Inflammatory macrophage treated with lipopolysaccharide for 4 hours (primary cell): ENCODE measurements around the gene CMTM4.
"Not testable (repeated sequence)": the region's sequence is repeated elsewhere in the genome, so short reads cannot be mapped to it uniquely, and the experiment has no call there.

ENCODE experiments used
- DNase-seq: peaks from one replicate; pipeline ENCODE4 v3.0.0-alpha.2; 2020

CMTM4 gene

DNA sequence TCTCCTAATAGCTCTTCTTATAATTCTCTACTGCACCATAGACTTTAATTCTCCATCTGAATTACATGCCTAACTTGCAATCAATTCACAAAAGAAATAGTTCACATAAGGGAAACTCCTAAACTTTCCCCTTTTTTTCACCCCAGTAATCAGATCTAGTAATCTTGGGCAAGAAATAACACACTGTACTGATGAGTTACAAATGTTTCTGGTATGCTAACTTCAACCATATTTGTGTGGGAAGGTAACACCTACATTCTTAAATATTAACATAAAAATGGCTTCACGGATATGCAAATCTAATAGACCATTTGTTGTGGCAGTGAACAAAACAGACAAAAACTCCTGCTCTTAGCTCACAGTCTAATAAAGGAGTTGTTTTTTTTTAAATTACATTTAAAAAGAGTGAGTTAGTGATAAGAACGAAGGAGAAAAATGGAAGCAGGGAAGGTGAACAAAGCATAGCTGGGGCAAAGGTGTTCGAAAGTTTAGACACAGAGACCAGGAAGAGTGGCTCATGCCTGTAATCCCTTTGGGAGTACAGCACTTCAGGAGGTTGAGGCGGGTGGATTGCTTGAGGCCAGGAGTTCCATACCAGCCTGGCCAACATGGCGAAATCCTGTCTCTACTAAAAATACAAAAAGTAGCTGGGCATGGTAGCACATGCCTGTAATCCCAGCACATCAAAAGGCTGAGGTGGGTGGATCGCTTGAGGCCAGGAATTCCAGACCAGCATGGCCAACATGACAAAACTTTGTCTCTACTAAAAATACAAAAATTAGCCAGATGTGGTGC lies 57.3 kb downstream of the CMTM4 start:
- peak; percentile 30 for DNase-seq

GRCh38 chr16:66637806-66638205 lies 58.7 kb downstream of the CMTM4 start:
- no peak for DNase-seq

DNA sequence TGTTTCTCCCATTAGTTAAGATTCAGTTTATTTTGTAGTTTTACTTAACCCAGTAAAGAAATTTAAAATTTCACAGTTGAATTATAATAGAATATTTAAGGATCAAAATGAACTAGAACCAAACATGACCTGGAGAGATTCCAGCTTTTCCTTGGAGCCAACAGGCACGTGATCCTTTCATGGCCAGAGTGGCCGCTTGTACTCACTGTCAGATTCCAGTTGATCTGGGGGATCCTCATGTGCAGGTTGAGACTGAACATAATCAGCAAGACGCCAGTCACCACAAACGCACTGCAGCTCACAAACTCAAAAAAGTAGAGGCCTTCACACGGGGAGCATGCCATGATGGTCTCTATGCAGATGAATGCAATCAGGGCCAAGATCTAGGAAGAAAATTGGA lies 60.3 kb downstream of the CMTM4 start:
- DNase-seq = no peak

- no peak for DNase-seq
Measured at GRCh38 chr16:66635406-66635805, 61.1 kb downstream of the CMTM4 start.

GRCh38 chr16:66634527-66635196 lies 61.9 kb downstream of the CMTM4 start:
- no peak for DNase-seq

DNA sequence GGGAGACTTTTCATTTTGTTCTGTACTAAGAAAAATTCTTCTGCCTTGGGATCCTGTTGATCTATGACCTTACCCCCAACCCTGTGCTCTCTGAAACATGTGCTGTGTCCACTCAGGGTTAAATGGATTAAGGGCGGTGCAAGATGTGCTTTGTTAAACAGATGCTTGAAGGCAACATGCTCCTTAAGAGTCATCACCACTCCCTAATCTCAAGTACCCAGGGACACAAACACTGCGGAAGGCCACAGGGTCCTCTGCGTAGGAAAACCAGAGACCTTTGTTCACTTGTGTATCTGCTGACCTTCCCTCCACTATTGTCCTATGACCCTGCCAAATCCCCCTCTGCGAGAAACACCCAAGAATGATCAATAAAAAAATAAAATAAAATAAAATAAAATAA lies 65.0 kb downstream of the CMTM4 start:
- not testable (repeated sequence) for DNase-seq

- not testable (repeated sequence) for DNase-seq
Measured at GRCh38 chr16:66630561-66631260, 65.8 kb downstream of the CMTM4 start.

- no peak for DNase-seq
Measured at GRCh38 chr16:66629856-66630255, 66.7 kb downstream of the CMTM4 start.

- DNase-seq = not testable (repeated sequence)
Measured at GRCh38 chr16:66627611-66628378, 68.7 kb downstream of the CMTM4 start.

GRCh38 chr16:66623755-66624154 lies 72.8 kb downstream of the CMTM4 start:
- DNase-seq = no peak

DNA sequence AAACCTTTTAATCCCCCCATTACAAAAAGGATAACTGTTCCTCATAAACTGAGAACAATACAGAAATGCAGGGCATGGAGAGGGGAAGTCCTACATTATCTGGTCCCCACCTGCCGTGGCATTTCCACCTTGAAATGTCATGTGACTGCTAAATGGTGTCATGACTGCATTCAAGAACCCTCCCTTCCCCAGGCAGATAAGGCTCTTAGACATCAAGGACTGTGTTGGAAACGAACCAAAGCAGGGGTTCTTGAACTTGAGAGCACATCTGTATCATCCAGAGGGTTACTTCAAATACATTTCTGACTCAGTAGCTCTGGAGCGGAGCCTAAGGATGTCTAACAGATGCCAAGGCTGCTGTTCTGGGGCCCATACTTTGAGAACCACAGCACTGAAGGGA lies 73.7 kb downstream of the CMTM4 start:
- no peak for DNase-seq

DNA sequence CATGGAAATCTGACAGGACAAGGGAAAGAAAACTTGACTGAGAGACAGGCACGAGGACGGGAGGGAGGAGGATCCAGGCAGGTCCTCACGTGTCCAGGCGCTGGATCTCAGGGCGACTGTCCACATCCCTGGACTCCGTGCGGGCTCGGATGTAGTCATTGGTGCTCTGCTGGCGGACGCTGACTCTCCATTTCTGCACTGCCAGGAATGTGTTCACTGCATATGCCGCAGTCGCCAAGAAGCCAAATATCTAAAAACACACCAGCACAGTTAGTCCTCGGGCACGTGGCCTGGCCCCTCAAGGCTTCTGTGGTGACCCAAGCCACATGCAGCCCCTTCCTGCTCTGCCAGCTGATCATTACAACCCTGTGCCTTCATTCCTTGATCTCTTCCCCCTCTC lies 74.6 kb downstream of the CMTM4 start:
- DNase-seq = no peak

- no peak for DNase-seq
Measured at GRCh38 chr16:66620429-66620795, 76.1 kb downstream of the CMTM4 start.

DNA sequence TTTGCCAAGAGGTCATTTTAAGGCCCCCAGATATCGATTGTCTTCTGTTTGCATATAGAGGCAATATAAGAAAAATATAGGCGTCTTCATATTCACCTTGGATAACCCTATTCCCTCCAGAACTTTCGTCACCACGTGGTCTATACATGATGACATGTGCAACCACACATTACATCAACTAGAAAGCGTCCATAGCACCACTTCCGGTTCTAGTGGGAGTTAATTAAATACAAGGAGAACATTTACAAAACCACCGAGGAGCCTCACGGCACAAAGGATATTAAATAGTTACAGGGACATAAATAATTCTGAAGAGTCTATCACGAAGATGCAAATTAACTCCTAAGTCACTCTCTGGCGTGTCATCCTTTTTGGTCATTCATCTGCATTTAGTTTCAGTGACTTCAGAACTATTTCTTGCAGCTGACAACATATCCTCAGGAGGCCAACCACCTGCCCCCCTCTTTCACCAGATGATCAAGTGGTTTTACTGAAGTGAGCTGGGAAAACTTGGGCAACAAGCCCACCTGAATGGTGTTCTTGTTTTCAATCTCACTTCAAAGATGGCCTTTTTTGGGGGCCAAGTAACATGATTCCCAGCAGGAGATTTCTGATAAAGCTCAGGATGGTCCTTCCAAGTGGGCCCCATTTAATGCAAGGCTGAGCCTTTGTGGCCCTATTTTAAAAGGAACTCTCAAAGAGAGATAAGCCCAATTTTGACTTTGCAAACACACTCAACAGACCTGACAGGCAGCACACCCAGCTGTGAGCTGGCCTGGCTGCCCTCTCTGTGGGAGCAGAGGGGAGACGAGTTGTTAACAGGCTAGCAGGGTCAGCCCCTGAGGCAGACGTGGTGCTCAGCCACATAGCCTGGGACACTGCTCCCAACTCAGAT lies 76.8 kb downstream of the CMTM4 start:
- peak; percentile 60 for DNase-seq

GRCh38 chr16:66618588-66619375 lies 77.8 kb downstream of the CMTM4 start:
- DNase-seq = no peak

- DNase-seq = no peak
Measured at GRCh38 chr16:66617728-66618127, 78.8 kb downstream of the CMTM4 start.

DNA sequence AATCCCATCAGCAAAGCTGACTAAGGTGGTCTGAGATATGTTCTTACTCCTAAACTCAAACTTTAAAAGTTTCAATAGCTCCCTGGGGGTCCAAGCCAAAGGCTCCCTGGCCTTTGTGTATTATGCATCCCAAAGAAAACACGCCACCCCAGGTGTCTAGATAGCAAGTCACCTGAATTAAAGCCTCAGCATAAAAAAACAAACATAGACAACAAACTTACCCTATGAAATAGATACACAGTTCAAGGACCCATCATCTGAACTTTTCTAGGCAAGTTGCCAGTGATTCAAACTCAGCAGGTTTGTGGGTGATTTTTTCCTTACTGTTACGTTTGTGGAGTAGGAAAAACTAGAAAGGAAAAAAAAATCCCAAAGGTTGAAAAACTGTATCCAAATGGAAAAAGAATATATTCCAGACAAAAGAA lies 79.5 kb downstream of the CMTM4 start:
- no peak for DNase-seq

DNA sequence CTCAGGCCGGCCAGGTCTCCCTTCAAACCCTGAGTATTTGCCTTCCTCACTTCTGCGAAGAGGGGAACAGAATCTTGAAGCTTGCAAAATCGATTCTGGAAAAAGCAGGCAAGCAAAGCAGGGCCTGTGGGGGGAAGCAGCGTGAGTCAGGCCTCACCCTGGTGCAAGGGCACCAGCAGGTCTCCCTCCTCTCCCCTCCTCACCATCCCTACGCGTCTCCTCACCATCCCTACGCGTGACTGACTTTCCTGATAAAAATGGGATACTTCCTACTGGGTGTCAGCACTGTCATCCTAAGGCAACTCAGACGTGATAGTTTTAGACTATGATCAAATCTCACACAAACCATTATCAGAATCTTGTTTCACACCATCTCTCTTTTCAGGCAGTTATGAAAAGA lies 80.0 kb downstream of the CMTM4 start:
- DNase-seq = peak; percentile 51

- peak; percentile 11 for DNase-seq
Measured at GRCh38 chr16:66616169-66616568, 80.4 kb downstream of the CMTM4 start.

DNA sequence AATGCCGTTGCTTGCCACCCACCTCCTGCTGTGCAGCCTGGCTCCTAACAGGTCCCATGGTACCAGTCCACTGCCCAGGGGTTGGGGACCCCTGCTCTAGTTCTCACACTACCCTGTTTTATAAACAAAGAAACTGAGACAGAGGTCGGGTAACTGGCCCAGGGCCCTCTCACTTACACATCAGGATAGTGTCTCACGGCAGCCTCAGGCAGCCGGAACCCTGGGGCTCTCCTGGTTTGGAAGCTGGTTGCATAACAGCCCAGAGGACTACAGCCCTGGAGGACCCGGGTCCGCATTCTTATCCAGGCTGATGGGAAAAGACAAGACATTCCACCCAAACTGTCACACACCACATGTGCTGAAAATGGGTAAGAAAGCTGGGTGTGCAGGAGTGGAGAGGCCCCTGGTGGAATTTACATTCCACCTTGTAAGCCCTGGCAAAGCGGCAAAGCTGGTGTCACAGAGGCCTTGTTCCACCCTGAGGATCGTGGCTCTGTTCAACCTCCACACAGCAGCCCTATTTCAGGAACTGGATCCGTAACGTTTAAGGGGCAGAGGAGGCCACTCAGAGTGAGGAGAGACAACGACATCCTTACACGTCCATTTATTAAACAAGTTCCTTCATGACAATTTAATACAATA lies 82.3 kb downstream of the CMTM4 start:
- DNase-seq = no peak

DNA sequence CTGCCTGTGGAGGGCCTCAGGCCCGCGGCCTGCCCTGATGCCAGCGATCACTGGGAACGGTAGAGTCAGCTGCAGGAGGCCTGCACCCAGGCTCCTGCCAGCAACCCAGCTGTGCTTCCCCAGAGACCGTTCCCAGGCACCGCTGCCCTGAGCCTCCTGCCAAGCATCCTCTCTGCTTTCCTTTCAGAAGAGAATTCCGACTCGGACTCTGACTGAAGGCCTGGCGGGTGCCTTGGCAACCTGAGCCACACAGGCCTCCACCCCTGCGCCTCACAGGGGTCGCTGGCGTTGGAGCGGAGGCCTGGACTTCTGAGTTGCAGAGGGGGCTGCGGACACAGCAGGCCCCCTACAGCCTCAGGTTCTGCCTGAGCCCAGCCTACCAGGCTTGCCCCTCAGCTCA lies 84.1 kb downstream of the CMTM4 start:
- no peak for DNase-seq
